GM10248 (cell line): ENCODE results near the gene C17orf50.
"Not testable (repeated sequence)": the region's sequence is repeated elsewhere in the genome, so short reads cannot be mapped to it uniquely, and the experiment has no call there.

ENCODE experiments used
- CTCF ChIA-PET: fragments of 300-600 bp; sonication (Branson Sonifier 250); formaldehyde crosslinking; extraction: SDS; loops from one replicate; lab custom pipeline; 2021; ENCODE audit warnings: antibody characterized with exemption; lab: Yijun Ruan, JAX
- POLR2A ChIA-PET: fragments of 350-650 bp; sonication (Branson Sonifier 250); formaldehyde crosslinking; extraction: SDS; loops from one replicate; lab custom pipeline; 2020; ENCODE audit warnings: antibody characterized with exemption; lab: Yijun Ruan, JAX
- DNase-seq: peaks from one replicate; pipeline ENCODE4 v3.0.0; 2012; ENCODE audit errors: extremely low spot score
- CTCF ChIP-seq: IDR thresholded peaks from 2 replicates; pipeline ENCODE4 v1.5.1; 2012; ENCODE audit warnings: mild to moderate bottlenecking, low read depth; ENCODE audit errors: extremely low read depth, missing control alignments, control extremely low read depth

The C17orf50 gene

GRCh38 chr17:35748979-35749378, 11.7 kb upstream of the C17orf50 start:
- CTCF ChIA-PET, result interaction anchor here (0.8 to 8.1 kb wide), 16 partner anchors 10 to 630 kb away, joined by 3 to 107 read pairs (median 12); partner anchors contain the start of genes C17orf50 and RASL10B
- TF ChIP-seq CTCF, result no peak
- POLR2A ChIA-PET, result no interaction called here
- DNase-seq, result no peak

GRCh38 chr17:35749560-35750412, 10.9 kb upstream of the C17orf50 start:
- TF ChIP-seq CTCF, result no peak
- DNase-seq, result no peak
- ChIA-PET POLR2A (no interaction called here), CTCF (interaction anchor here (0.8 to 8.1 kb wide), 8 partner anchors 9 to 154 kb away, joined by 3 to 107 read pairs (median 8); partner anchors contain the start of genes C17orf50 and RASL10B)

DNA sequence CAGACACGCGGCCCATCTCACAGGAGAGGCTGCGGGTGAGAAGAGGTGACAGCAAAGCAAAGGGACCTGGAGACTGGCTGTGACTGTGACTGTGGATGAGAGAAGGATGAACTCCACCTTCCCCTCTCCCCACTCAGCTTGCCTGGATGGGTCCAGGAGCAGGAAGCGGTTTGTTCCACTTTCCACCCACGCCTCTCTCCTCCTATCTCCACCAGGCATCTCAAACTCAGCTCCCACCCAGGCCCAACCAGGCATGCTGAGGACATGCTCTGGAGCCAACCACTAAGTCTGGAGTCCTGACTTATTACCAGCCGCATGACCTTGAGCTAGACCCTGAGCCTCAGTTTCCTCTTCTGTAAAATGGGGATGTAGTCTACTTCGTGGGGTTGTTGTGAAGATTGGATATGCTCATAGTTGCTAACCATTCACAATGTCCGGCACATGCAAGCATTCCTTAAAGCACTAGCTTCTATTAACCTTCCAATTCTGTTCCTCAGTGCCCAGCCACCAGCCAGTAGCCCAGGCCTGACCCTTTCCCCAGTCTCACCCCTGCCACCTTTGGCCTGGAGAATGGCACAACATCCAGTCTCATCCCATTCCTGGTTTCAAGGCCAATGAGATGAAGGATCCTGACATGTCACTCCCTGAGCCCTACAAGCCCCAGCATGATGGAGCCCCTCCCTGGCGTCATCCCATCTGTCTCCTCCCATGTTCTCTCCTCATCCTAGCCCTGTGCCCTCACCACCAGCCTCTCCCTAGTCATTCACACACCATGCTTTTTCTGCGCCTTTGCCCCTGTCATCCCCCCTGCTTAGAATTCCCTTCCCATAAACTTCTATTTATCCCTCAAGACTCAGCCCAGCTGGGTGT, 9.9 kb upstream of the C17orf50 start:
- TF ChIP-seq CTCF, result no peak
- no peak for DNase-seq
- CTCF ChIA-PET, result interaction anchor here (5.9 to 8.1 kb wide), 2 partner anchors 15 to 138 kb away, joined by 65 to 107 read pairs; no protein-coding TSS in a partner anchor
- POLR2A ChIA-PET, result interaction anchor here (0.6 kb wide), 1 partner anchor 180 kb away, joined by 7 read pairs; no protein-coding TSS in a partner anchor

DNA sequence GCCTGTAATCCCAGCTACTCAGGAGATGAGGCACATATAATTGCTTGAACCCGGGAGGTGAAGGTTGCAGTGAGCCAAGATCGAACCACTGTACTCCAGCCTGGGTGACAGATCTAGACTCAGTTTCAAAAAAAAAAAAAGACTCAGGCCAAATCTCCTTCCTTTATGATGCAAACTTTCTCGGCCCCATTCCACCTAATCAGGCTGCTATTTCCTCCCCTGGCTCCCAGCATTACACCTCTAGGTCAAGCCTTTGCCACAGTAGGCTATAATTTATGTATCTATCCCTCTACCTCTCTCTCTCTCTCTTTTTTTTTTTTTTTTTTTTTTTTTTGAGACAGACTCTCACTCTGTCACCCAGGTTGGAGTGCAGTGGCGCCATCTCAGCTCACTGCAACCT, 9.1 kb upstream of the C17orf50 start:
- DNase-seq, result not testable (repeated sequence)
- CTCF ChIA-PET, result interaction anchor here (5.9 kb wide), 1 partner anchor 14 kb away, joined by 65 read pairs; no protein-coding TSS in a partner anchor
- POLR2A ChIA-PET, result interaction anchor here (0.6 kb wide), 1 partner anchor 181 kb away, joined by 7 read pairs; no protein-coding TSS in a partner anchor

- CTCF ChIA-PET, result interaction anchor here (1.2 kb wide), 1 partner anchor 12 kb away, joined by 3 read pairs; no protein-coding TSS in a partner anchor
- POLR2A ChIA-PET, result no interaction called here
- DNase-seq, result no peak
- TF ChIP-seq CTCF, result no peak
Measured at GRCh38 chr17:35752471-35752870, 8.2 kb upstream of the C17orf50 start.

DNA sequence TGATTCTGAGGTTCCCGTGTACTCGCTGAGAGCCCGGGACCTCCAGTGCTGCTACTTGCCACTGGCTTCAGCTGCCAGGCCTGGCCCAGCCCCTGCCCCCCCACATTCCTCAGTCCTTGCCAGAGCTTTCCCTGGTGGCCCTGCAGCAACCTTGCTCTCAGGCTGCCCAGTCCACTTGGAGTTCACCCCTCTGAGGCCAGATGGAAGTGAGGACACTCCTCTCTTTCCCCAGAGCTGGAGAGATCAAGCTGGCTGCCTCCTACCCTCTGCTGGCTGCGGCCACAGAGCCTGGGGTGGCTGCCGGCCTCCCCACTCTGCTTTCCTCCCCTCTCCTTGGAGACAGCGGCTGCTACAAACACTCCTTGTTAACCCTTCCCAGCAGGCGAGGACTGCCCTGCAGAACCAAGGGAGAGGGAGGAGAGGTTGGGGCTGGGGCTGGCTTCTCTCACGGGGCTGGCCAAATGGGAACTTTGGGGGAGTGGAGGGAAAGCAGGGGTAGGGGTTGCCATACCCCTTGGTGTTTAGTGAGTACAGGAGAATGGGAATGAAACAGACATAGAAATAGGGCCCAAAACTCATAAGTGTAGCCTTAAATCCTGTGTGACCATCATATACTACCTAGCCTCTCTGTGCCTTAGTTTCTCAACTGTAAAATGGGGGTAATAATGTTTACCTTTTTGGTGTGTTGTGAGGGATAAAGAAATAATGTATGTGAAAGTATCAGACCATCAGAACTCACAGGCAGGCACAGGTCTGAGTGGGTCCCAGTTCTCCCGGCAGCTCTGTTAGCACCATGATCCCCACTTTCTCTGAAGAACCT, 7.5 kb upstream of the C17orf50 start, which contains the start of gene GAS2L2:
Gene GAS2L2 (minus strand): TSS at position 295 of the 820 bp plus-strand sequence. CDS start 389 bp downstream, outside the sequence.
- TF ChIP-seq CTCF, result no peak
- CTCF ChIA-PET, result interaction anchor here (1.2 kb wide), 1 partner anchor 11 kb away, joined by 3 read pairs; no protein-coding TSS in a partner anchor
- POLR2A ChIA-PET, result no interaction called here

More for the DNA sequence above, 7.5 kb upstream of the C17orf50 start, which contains the start of gene GAS2L2:
- DNase-seq, result no peak
